HCT116 (cell line): ENCODE data around the gene HMGN2.

Source experiments
- CBX3 ChIP-seq: IDR thresholded peaks from 2 replicates; pipeline ENCODE4 v1.6.1; 2012; ENCODE audit warnings: low read depth
- CEBPB ChIP-seq: IDR thresholded peaks from 2 replicates; pipeline ENCODE4 v1.6.1; 2012; ENCODE audit warnings: low read depth
- EGR1 ChIP-seq: IDR thresholded peaks from 2 replicates; pipeline ENCODE4 v1.6.1; 2012; ENCODE audit warnings: low read depth
- EZH2 ChIP-seq: fragments of 200-600 bp; sonication (generic); IDR thresholded peaks from 2 replicates; pipeline ENCODE4 v1.6.1; 2017; ENCODE audit warnings: antibody characterized with exemption, mixed run types
- EZH2phosphoT487 ChIP-seq: fragments of 200-600 bp; IDR thresholded peaks from 2 replicates; pipeline ENCODE4 v1.6.1; 2018; ENCODE audit warnings: antibody characterized with exemption, borderline replicate concordance
- POLR2A ChIP-seq: IDR thresholded peaks from 2 replicates; pipeline ENCODE4 v1.7.0; 2011; ENCODE audit warnings: borderline replicate concordance; ENCODE audit not compliant: insufficient read depth, insufficient read length; ENCODE audit errors: extremely low read depth
- POLR2AphosphoS5 ChIP-seq: IDR thresholded peaks from 2 replicates; pipeline ENCODE4 v1.6.1; 2011; ENCODE audit warnings: mild to moderate bottlenecking, low read depth, low read length, moderate library complexity
- SRF ChIP-seq: IDR thresholded peaks from 2 replicates; pipeline ENCODE4 v1.6.1; 2012; ENCODE audit warnings: low read depth
- YY1 ChIP-seq: IDR thresholded peaks from 2 replicates; pipeline ENCODE4 v1.6.1; 2011; ENCODE audit warnings: low read length, low read depth, moderate library complexity, mild to moderate bottlenecking; ENCODE audit not compliant: insufficient replicate concordance; ENCODE audit errors: extremely low read depth
- ZNF274 ChIP-seq: fragments of 200-500 bp; sonication (Bioruptor generic); IDR thresholded peaks from 2 replicates; pipeline ENCODE4 v1.6.1; 2014; ENCODE audit warnings: mild to moderate bottlenecking, low read depth, low read length, inconsistent platforms
- TF ChIP-seq, protein P1 (sequence below), 3 experiments: fragments of 200-600 bp in 1 of 3; sonication (generic) in 1 of 3; IDR thresholded peaks in 2 of 3; conservative IDR thresholded peaks in 1 of 3; 2 replicates each; pipeline ENCODE4 v1.5.1; 2012 to 2017; ENCODE audit warnings: low read depth in 2 of 3, low read length in 2 of 3, antibody characterized with exemption in 1 of 3, borderline replicate concordance in 1 of 3, control low read depth in 1 of 3, mild to moderate bottlenecking in 1 of 3, mixed read lengths in 1 of 3, mixed run types in 1 of 3, moderate library complexity in 1 of 3; ENCODE audit not compliant: insufficient read depth in 1 of 3
- TF ChIP-seq, protein P2 (sequence below): IDR thresholded peaks from 2 replicates; pipeline ENCODE4 v1.6.1; 2012
- TF ChIP-seq, protein P3 (sequence below): IDR thresholded peaks from 2 replicates; pipeline ENCODE4 v1.6.1; 2012; ENCODE audit warnings: low read depth
- TF ChIP-seq, protein P4 (sequence below): IDR thresholded peaks from 2 replicates; pipeline ENCODE4 v1.6.1; 2012

DNA sequence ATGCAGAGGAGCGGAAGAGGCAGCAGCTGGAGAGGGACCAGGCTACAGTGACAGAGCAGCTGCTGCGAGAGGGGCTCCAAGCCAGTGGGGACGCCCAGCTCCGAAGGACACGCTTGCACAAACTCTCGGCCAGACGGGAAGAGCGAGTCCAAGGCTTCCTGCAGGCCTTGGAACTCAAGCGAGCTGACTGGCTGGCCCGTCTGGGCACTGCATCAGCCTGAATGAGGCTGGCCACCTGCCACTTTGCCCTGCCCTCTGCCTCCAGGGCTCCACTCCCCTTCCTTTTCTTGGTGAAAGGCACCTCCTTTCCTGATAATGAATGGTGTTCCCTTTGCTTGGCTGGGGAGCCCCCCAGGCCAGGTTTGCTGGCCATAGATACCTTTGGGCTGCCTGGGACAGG is 3.3 kb upstream of the HMGN2 start:
- TF ChIP-seq POLR2AphosphoS5 (no peak), POLR2A (no peak), EGR1 (no peak), CEBPB (no peak), EZH2 (no peak), ZNF274 (no peak), EZH2phosphoT487 (no peak), YY1 (no peak), CBX3 (no peak), SRF (no peak)
- TF ChIP-seq, protein P1, sequence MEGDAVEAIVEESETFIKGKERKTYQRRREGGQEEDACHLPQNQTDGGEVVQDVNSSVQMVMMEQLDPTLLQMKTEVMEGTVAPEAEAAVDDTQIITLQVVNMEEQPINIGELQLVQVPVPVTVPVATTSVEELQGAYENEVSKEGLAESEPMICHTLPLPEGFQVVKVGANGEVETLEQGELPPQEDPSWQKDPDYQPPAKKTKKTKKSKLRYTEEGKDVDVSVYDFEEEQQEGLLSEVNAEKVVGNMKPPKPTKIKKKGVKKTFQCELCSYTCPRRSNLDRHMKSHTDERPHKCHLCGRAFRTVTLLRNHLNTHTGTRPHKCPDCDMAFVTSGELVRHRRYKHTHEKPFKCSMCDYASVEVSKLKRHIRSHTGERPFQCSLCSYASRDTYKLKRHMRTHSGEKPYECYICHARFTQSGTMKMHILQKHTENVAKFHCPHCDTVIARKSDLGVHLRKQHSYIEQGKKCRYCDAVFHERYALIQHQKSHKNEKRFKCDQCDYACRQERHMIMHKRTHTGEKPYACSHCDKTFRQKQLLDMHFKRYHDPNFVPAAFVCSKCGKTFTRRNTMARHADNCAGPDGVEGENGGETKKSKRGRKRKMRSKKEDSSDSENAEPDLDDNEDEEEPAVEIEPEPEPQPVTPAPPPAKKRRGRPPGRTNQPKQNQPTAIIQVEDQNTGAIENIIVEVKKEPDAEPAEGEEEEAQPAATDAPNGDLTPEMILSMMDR (IDR thresholded peaks at IDR 0.05 in 2 of 3, conservative IDR thresholded peaks at IDR 0.05 in 1 of 3; ENCODE audit: borderline replicate concordance in 1 of 3, insufficient read depth in 1 of 3, low read depth in 2 of 3, low read length in 2 of 3) = no peak
- TF ChIP-seq, protein P2, sequence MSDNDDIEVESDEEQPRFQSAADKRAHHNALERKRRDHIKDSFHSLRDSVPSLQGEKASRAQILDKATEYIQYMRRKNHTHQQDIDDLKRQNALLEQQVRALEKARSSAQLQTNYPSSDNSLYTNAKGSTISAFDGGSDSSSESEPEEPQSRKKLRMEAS = no peak
- TF ChIP-seq, protein P3, sequence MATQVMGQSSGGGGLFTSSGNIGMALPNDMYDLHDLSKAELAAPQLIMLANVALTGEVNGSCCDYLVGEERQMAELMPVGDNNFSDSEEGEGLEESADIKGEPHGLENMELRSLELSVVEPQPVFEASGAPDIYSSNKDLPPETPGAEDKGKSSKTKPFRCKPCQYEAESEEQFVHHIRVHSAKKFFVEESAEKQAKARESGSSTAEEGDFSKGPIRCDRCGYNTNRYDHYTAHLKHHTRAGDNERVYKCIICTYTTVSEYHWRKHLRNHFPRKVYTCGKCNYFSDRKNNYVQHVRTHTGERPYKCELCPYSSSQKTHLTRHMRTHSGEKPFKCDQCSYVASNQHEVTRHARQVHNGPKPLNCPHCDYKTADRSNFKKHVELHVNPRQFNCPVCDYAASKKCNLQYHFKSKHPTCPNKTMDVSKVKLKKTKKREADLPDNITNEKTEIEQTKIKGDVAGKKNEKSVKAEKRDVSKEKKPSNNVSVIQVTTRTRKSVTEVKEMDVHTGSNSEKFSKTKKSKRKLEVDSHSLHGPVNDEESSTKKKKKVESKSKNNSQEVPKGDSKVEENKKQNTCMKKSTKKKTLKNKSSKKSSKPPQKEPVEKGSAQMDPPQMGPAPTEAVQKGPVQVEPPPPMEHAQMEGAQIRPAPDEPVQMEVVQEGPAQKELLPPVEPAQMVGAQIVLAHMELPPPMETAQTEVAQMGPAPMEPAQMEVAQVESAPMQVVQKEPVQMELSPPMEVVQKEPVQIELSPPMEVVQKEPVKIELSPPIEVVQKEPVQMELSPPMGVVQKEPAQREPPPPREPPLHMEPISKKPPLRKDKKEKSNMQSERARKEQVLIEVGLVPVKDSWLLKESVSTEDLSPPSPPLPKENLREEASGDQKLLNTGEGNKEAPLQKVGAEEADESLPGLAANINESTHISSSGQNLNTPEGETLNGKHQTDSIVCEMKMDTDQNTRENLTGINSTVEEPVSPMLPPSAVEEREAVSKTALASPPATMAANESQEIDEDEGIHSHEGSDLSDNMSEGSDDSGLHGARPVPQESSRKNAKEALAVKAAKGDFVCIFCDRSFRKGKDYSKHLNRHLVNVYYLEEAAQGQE = no peak
- TF ChIP-seq, protein P4, sequence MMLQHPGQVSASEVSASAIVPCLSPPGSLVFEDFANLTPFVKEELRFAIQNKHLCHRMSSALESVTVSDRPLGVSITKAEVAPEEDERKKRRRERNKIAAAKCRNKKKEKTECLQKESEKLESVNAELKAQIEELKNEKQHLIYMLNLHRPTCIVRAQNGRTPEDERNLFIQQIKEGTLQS = no peak
